SW 1271 (cell line): ENCODE results near the gene COG4.
"Not testable (repeated sequence)": the region's sequence is repeated elsewhere in the genome, so short reads cannot be mapped to it uniquely, and the experiment has no call there.

Experiments
- DNase-seq, 2 experiments: peaks; one replicate each; lab custom pipeline; 2025; lab: John Stamatoyannopoulos, UW

Gene COG4

DNA sequence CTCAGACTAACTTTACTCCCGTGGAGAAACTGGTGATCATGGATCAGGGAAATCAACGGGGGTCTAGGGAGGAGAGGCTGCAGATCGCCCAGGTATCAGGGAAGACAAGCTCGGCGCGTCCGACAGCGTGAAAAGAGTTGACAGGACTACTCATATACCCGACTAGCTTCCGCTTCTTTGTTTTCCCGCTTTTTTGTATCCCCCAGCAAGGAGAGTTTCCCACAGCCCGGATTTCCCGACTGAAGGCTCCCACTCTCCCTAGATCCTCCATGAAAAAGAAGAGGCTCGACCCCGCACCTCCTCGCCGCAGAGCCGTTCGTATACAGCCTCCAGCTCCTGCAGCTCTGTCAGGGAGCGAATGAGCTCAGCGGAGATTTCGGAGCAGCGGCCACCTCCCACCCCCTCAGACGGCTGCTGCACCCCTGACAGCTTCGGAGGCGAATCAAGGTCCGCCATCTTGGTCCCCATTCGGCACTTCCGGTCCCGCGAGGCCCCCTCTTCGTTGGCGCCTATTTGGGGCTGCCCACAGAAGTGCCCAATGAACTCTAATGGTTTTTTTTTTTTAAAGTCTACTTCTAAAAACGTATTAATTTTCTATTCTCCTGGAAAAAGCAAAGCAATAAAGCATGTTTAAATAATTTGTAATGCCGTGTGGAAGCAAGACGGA is at the start of gene COG4:
COG4 (minus strand) TSS at position 479 of the 667 bp plus-strand sequence; CDS start at position 468, 11 bp downstream.
- DNase-seq = peak; percentile 57 to 92

DNA sequence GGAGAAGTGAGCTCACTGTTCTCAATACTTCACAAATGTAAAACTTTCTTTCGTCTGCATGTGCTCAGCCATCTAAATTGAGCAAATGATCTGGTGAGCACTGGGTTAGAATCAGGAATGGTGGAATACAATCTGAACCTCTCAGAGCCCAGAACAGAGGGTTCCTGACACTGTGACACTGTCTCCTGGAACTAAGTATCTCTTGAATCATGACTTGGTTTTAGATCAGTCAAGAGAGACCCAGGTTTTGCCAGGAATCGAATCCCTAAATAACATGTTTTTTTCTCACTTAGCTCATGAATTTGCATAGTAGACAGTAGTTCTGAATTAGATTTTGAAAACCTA is 49.5 kb upstream of the COG4 start:
- DNase-seq = no peak

DNA sequence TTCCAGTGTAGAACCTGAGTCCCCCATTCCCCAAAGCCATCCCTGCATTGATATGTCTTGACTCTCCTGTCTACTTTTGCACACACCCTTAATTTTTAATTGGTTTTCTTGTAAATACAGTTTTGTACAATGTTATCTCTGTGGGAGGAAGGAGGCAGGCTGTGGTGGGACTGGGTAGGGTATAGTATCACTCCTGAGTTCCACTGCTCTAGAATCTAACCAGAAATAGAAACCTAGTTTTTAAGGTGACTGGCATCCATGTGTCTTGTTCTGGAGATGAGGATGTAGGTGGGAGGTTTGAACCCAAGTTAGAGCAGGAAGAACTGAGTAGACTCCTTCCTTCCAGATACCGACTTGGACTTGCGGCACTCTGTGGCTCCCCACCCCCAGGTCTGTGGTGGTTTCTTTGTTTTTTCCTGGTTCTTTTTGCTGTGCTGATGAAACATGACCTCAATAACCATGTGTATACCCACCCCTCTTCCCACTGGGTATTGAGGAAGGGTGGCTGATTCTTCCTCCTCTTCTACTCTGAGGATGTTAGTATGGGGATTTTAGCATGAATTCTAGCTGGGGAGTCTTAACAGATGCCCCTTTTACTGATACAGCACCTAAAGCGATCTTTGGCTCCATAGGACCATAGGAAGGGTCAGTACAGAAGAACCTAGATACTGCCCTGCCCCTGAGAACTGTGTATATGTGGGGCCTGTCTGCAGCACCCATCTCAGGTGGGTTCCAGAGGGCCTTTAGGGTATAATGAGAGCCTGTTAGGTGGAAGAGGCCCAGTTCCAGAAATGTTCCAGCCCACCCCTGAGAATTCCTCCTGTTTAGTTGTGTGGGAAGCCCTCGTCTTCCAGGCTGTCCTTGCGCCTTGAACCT is 48.9 kb upstream of the COG4 start:
- no peak for DNase-seq

DNA sequence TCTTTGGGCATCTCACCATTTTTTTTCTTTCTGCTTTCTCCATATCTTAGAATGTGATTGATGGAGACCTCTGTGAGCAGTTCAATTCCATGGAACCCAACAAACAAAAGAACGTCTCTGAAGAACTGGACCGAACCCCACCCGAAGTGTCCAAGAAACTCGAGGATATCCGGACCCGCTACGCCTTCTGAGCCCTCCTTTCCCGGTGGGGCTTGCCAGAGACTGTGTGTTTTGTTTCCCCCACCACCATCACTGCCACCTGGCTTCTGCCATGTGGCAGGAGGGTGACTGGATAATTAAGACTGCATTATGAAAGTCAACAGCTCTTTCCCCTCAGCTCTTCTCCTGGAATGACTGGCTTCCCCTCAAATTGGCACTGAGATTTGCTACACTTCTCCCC is 48.3 kb upstream of the COG4 start:
- DNase-seq = no peak

DNA sequence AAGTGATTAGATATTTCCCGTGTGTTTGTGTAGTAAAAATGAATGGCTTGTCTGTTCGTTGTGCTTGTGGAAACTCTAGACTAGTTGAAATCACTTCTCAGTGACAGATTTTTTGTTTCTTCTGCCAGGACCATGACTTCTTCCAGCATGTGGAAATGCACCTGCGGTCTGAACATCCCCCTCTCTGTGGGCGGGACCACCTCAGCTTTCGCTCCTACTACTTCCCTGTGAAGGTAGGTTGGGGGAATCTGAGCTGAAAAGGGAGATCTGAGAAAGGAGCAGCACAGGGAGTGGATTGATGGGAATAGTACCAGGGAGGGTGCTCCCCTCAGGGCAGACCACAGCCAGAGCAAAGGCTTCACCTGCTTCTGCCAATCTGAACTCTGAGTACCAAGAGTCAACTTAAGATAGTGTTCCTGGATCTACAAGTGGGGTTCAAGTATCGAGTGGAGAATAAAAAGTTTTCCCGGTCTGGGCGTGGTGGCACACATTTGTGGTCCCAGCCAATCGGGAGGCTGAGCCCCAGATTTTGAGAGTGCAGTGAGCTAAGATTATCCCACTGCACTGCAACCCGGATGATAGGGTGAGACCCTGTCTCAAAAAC is 47.7 kb upstream of the COG4 start:
- no peak for DNase-seq

DNA sequence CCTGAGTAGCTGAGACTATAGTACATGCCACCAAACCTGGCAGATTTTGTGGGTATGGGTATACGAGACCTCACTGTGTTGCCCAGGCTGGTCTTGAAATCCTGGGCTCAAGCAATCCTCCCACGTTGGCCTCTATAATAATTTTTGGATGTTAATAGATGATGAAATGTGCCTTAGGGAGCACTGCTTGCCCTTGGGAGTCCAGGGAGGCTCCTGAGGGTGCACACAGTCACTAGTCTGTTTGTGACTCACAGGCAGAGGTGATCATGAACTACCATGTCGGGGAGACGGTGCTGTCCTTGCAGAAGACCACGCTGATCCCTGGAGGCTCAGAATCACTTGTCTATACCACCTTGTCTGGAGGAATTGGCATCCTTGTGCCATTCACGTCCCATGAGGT is 46.4 kb upstream of the COG4 start:
- DNase-seq = no peak

DNA sequence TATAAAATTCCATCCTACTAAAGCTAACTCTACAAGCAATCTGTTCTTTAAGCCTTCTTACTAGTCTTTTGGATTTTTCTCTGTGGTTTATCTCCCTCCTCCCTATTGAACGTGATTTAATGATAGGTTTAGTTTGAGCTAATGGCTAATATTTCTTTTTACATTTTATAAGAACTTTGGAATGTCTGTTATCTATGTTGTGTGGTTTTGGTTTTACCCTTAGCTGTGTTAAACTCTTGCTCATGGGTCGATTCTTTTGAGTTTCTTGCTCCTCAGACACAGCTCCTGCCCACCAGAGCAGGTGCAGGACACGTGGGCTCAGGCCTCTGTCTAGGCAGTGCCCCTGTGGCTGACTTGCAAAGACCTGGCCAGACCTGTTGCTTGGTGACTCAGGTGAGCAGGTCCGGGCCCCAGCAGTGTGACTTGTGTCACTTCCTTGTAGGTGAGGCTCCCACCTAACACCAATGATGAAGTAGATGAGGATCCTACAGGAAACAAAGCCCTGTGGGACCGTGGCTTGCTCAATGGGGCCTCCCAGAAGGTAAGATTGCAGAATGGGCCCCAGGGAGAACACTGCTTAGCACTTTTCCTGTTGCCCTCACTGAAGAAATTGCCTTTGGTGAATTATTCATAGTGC is 45.4 kb upstream of the COG4 start:
- no peak for DNase-seq

DNA sequence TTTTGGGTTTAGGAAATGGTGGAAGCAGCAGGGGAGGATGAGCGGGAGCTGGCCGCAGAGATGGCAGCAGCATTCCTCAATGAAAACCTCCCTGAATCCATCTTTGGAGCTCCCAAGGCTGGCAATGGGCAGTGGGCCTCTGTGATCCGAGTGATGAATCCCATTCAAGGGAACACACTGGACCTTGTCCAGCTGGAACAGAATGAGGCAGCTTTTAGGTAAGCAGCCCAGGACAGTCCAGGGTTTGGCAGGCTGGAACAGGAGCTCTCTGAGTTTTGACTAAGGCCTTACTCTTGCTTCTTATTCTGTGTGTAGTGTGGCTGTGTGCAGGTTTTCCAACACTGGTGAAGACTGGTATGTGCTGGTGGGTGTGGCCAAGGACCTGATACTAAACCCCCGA is 41.7 kb upstream of the COG4 start:
- no peak for DNase-seq

DNA sequence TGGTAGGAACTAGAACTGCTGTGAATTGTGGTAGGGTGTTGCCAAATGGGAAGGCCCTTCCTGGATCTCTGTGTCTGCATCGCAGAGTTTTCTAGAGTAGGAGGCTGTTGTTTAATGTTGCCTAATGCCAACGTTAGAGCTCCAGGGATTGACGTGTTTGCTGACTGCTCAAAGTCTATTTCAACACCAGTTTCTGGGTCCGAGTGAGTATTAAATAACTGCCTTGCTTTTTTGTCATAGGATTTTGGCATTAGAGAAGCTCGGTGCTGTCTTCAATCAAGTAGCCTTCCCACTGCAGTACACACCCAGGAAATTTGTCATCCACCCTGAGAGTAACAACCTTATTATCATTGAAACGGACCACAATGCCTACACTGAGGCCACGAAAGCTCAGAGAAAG is 40.3 kb upstream of the COG4 start:
- DNase-seq = no peak

DNA sequence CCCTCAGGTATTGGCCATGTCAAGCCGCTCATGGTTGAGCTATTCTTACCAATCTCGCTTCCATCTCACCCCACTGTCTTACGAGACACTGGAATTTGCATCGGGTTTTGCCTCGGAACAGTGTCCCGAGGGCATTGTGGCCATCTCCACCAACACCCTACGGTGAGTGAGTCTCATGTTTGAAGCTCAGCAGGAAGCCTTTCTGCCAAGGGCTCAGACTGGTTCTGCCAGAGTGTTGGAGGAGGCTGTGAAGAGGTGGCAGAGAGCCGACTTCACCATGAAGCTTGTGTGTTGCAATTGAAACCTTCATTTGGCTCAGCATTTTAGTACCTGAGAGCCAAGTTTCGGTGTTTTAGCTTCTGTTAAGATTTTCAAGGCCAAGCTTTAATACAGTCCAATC is 38.3 kb upstream of the COG4 start:
- no peak for DNase-seq

DNA sequence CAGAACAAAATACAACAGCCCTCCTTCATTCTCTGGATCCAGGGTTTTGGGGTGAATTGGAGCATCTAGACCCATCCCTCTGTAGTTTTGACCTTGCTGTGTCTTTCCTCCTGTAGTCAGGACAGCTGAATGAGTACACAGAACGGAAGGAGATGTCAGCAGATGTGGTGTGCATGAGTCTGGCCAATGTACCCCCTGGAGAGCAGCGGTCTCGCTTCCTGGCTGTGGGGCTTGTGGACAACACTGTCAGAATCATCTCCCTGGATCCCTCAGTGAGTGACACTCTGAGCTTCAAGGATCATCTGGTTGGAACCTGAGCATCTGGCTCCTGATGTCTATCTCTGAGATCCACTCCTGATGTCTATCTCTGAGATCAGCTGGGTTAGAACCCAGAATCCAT is 32.7 kb upstream of the COG4 start:
- no peak for DNase-seq

DNA sequence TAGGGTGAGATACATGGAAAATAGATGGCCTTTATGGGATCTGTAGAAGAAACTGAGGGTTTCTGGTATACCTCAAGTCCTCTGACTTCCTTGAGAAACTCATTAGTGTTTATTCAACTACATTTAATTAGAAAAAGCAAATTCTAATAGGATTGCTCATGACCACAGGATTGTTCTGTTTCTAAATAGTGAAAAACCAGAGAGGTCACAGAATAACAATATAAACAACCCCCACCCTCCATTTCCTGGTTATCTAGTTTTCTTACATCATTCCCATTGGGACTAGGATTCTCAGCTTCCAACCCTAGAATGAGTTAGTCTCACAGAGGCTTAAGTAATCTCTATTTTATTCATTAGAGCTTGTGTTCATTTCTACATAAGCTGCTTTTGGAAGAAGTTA is 30.3 kb upstream of the COG4 start:
- no peak for DNase-seq

DNA sequence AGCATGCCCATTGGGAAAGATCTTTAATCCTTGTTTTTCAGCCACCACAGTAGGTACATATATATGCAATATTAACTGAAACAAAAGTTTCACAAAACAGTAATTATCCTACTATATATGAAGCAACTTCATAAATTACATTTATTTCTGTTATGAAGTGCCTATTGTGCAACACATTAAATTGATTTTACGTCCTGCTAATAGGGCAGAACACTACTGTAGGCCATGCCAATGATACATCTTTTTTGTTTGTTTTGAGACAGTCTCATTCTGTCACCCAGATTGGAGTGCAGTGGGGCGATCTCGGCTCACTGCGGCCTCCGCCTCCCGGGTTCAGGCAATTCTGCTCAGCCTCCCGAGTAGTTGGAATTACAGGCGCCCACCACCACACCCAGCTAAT is 29.3 kb upstream of the COG4 start:
- no peak for DNase-seq

DNA sequence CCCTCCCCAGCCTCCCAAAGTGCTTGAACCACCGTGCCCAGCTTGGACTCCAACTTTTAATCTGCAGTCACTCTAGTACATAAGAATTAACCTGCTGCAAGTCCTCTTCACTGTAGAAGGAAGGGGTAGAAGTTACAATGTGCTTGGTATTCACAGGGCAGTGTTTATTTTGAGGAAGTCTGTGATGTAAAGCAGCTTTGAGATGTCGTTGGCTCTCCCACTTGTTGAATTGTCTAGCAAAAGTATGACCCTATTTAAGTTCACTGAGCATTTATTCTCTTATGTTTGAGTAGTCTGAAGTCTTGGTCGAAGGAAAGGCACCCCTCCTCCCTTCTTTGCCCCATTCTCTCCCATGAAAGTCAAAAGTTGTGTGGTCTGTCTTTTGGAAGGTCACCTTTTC is 28.4 kb upstream of the COG4 start:
- no peak for DNase-seq

DNA sequence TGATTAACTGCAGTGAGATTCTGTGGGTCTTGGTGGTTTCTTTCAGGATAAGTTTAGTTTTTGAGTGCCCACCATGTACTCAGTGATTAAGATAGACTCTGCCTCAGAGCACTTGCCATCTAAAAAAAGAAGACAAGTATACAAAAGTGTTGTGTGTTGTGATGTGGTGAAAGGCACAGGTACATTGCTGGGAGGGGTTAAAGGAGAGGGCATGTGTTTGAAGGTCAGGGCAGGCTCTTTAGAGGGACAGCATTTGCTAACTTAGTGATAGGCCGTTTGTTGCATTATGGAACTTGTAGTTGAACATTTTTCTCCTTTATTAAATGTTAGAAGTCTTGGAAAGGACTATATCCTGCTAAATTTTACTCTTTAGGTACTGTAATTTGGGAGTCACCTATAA is 26.7 kb upstream of the COG4 start:
- no peak for DNase-seq

DNA sequence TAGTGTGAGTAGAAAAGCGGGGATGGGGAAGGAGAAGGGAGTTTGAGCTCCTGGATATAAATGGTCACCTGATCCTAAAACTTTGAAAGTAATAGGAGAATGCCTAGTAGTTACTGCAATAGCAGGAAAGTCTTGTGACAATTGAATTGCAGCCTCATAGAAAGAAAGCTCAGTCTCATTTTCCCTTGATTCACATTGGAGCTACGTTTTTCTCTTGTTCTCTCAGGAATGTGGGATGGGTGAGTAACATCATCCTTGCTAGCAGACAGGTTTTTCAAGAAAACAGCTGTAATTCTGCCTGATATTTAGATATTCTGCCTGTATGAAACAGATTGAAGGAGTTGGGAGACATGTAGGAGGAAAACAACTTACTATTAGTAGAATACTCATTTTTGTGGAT is 25.6 kb upstream of the COG4 start:
- no peak for DNase-seq

DNA sequence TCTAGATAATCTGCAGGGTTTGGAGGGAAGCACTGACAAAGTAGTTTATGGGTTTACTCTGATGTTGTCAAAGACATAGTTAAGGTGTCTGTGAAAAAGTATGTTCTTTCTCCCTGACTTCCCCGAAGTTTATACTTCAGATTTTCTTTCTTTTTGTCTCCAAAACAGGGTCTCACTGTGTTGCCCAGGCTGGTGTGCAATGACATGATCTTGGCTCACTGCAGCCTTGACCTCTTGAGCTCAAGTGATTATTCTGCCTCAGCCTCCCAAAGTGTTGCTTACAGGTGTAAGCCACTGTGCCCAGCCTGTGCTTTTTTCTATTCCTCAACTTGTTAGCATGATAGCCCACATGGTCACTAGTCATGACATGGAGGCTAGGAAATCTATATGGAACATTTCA is 21.2 kb upstream of the COG4 start:
- no peak for DNase-seq

DNA sequence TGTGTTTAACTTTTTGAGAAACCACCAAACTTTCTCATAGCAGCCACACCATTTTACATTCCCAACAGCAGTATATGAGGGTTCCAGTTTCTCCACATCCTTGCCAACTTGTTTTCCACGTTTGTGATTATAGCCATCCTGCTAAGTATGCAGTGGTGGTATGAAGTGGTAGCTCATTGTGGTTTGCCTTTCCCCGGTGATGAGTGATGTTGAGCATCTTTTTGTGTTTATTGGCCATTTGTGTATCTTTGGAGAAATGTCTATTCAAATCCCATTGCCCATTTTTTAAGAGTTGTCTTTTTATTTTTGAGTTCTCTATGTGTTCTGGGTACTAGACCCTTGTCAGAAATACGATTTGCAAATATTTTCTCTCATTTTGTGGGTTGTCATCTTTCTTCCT is 17.6 kb upstream of the COG4 start:
- no peak for DNase-seq

DNA sequence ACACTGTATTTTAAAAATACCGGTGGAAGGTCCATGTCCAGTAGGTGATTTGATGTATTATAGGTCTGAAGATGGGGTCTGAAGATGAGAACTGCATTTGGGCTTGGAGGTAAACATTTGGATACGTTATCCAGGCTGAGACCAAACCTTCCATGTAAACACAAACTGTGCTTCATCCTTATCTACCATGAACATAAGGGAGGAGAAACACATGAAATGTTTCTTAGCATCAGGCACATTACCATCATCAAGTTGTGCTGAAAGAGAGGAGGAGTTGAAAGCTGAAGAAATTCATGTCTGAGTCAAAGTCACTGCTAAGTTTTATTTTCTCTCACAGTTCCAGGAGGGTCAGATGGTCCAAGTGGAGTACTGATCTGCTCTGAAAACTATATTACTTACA is 11.6 kb upstream of the COG4 start:
- DNase-seq = no peak

DNA sequence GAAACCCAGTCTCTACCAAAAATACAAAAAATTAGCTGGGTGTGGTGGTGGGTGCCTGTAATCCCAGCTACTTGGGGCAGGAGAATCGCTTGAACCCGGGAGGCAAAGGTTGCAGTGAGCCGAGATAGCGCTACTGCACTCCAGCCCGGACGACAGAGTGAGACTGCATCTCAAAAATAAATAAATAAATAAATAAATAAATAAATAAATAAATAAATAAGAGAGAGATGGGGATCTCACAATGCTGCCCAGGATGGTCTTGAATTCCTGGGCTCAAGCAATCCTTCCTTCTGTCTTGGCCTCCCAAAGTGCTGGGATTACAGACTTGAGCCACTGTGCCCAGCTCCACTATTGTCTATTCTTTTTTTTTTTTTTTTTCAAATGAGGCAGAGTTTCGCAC is 6.6 kb upstream of the COG4 start:
- DNase-seq = not testable (repeated sequence)

DNA sequence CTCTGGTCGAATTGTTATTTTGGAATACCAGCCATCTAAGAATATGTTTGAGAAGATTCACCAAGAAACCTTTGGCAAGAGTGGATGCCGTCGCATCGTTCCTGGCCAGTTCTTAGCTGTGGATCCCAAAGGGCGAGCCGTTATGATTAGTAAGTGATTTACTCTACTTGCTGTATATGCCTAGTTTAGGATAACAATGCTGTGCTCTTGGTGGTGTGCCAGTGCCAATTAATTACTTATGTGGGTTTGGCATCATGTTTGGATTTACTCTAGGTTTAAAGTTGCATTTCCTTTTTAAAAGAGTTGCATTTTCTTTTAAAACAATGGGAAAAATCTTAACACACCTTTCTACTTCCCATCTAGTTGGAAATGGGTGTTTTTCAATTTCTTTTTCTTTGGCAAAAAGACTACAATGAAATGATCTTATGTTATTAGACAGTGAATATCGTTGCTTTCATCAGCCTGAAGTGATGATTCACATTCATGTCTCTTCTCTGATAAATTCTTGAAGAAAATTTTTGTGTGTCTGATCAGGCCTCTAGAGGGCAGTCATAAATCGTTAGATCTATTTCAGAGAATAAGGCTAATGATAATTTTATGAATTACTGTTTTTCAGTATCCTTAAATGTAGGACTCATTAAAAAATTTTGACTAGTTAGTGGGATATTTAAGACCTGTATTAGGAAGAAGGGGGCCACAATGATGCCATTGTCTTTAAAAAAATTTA is 5.9 kb upstream of the COG4 start:
- peak in 1 of 2 experiments; percentile 51 for DNase-seq

DNA sequence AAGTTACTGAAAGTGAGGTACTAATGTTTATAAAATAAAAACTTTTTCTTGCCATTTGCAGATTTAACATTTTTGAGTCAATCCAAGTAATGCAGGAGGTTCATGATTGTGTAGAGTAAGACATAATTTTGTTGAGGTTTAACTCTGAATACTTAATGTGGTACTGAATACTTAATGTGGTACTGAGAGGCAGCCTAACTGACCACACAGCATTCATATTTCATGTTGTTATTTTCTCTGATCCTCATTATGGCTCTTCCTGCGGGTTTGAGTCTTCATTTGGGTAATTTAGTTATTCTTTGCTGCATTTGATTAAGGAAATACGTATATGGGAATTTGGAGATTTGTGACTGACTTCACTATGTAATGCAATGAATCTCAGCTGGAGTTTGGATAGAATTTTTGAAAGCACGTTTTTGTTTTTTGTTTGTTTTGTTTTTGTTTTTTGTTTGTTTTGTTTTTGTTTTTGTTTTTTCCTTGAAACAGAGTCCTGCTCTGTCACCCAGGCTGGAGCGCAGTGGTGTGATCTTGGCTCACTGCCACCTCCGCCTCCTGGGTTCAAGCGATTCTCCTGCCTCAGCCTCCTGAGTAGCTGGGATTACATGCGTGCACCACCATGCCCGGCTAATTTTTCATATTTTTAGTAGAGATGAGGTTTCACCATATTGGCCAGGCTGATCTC is 4.1 kb upstream of the COG4 start:
- no peak for DNase-seq
